Activated naive CD8-positive, alpha-beta T cell treated with anti-CD3 and anti-CD28 coated beads, Interleukin-2, amount 10 ng/mL, durations not matched to agents 7 days and 5 days (primary cell): ENCODE measurements around the gene CFAP61. TPM values are rescaled to one million over a fixed set of nuclear protein-coding genes. Genes with fewer than 3 reads are reported as not detected.

ENCODE experiments used
- ATAC-seq: fragments of 150-1000 bp; cut with Tn5 transposase; one replicate; pipeline ENCODE4 v1.10.0; 2021; ENCODE audit warnings: low read depth, moderate library complexity
- POLR2A ChIA-PET: fragments of 350-600 bp; sonication (Branson Sonifier 250); formaldehyde crosslinking; loops from one replicate; lab custom pipeline; 2021; ENCODE audit warnings: antibody characterized with exemption; lab: Charles Lee
- DNase-seq: peaks from one replicate; pipeline ENCODE4 v3.0.0; 2021
- H3K27ac Mint-ChIP-seq: one replicate; pipeline ENCODE4 v1.8.0; 2022; ENCODE audit warnings: mild to moderate bottlenecking, mixed read lengths
- H3K27me3 Mint-ChIP-seq: one replicate; pipeline ENCODE4 v1.8.0; 2022; ENCODE audit warnings: mild to moderate bottlenecking, moderate library complexity, mixed read lengths
- H3K36me3 Mint-ChIP-seq: one replicate; pipeline ENCODE4 v1.8.0; 2021; ENCODE audit warnings: mild to moderate bottlenecking, mixed read lengths
- H3K4me1 Mint-ChIP-seq: one replicate; pipeline ENCODE4 v1.8.0; 2021; ENCODE audit warnings: mixed read lengths
- H3K4me3 Mint-ChIP-seq: one replicate; pipeline ENCODE4 v1.8.0; 2022; ENCODE audit warnings: mild to moderate bottlenecking, moderate library complexity, mixed read lengths
- H3K9me3 Mint-ChIP-seq: one replicate; pipeline ENCODE4 v1.8.0; 2021; ENCODE audit warnings: mixed read lengths
- total RNA-seq, 2 experiments: library from RNA; stranded (reverse); gene quantifications; one replicate each; pipeline ENCODE4 v1.2.3, GENCODE V29; 2021

CFAP61 gene
- total RNA-seq, 2 experiments from 2014 or later: not detected

- Mint-ChIP-seq H3K9me3 (peaks cover 2% of the 10 kb centered on the region), H3K27ac (no peak overlapping the region), H3K4me3 (no peak overlapping the region), H3K36me3 (no peaks in the 10 kb centered on the region), H3K27me3 (peaks cover 13% of the 10 kb centered on the region), H3K4me1 (peaks cover 3% of the 10 kb centered on the region)
- DNase-seq (no peak), ATAC-seq (no peak)
- POLR2A ChIA-PET: interaction anchor here (0.5 kb wide), 1 partner anchor 772 kb away, joined by 3 read pairs; no protein-coding TSS in a partner anchor
Measured at GRCh38 chr20:20289331-20289730, 237.0 kb downstream of the CFAP61 start.

GRCh38 chr20:20292472-20292871 lies 240.1 kb downstream of the CFAP61 start:
- POLR2A ChIA-PET: no interaction called here
- H3K4me1 Mint-ChIP-seq: no peaks in the 10 kb centered on the region

GRCh38 chr20:20293141-20293540 lies 240.8 kb downstream of the CFAP61 start:
- H3K36me3 Mint-ChIP-seq: no peaks in the 10 kb centered on the region
- H3K27me3 Mint-ChIP-seq: no peaks in the 10 kb centered on the region
- no peak overlapping the region for H3K4me3 Mint-ChIP-seq
- H3K27ac Mint-ChIP-seq: no peak overlapping the region
- no peaks in the 10 kb centered on the region for H3K9me3 Mint-ChIP-seq
- POLR2A ChIA-PET: no interaction called here
- DNase-seq (no peak), ATAC-seq (no peak)
- H3K4me1 Mint-ChIP-seq: no peaks in the 10 kb centered on the region

More at GRCh38 chr20:20292472-20292871, 240.1 kb downstream of the CFAP61 start:
- H3K36me3 Mint-ChIP-seq: no peaks in the 10 kb centered on the region
- H3K9me3 Mint-ChIP-seq: peaks cover under 1% of the 10 kb centered on the region
- no peak overlapping the region for H3K27ac Mint-ChIP-seq
- DNase-seq (no peak), ATAC-seq (no peak)
- no peaks in the 10 kb centered on the region for H3K27me3 Mint-ChIP-seq
- H3K4me3 Mint-ChIP-seq: no peak overlapping the region

GRCh38 chr20:20293691-20294385 lies 241.5 kb downstream of the CFAP61 start:
- Mint-ChIP-seq H3K27me3 (no peaks in the 10 kb centered on the region), H3K4me1 (no peaks in the 10 kb centered on the region), H3K4me3 (no peak overlapping the region), H3K36me3 (no peaks in the 10 kb centered on the region), H3K27ac (no peak overlapping the region), H3K9me3 (no peaks in the 10 kb centered on the region)
- DNase-seq (no peak), ATAC-seq (no peak)
- POLR2A ChIA-PET: no interaction called here

- POLR2A ChIA-PET: no interaction called here
- DNase-seq (no peak), ATAC-seq (no peak)
- no peak overlapping the region for H3K4me3 Mint-ChIP-seq
- no peaks in the 10 kb centered on the region for H3K36me3 Mint-ChIP-seq
- H3K9me3 Mint-ChIP-seq: no peaks in the 10 kb centered on the region
- H3K27ac Mint-ChIP-seq: peak overlapping the region; percentile 21
- no peaks in the 10 kb centered on the region for H3K27me3 Mint-ChIP-seq
- no peaks in the 10 kb centered on the region for H3K4me1 Mint-ChIP-seq
Measured at GRCh38 chr20:20295621-20296498, 243.5 kb downstream of the CFAP61 start.

- no peaks in the 10 kb centered on the region for H3K27me3 Mint-ChIP-seq
- POLR2A ChIA-PET: no interaction called here
- H3K36me3 Mint-ChIP-seq: no peaks in the 10 kb centered on the region
- no peaks in the 10 kb centered on the region for H3K9me3 Mint-ChIP-seq
- DNase-seq (no peak), ATAC-seq (no peak)
- no peaks in the 10 kb centered on the region for H3K4me1 Mint-ChIP-seq
- H3K27ac Mint-ChIP-seq: no peak overlapping the region
- no peak overlapping the region for H3K4me3 Mint-ChIP-seq
Measured at GRCh38 chr20:20297181-20297580, 244.8 kb downstream of the CFAP61 start.

GRCh38 chr20:20297752-20298151 lies 245.4 kb downstream of the CFAP61 start:
- ATAC-seq (no peak), DNase-seq (no peak)
- H3K27me3 Mint-ChIP-seq: no peaks in the 10 kb centered on the region
- no peak overlapping the region for H3K27ac Mint-ChIP-seq
- H3K4me3 Mint-ChIP-seq: no peak overlapping the region
- no peaks in the 10 kb centered on the region for H3K4me1 Mint-ChIP-seq
- POLR2A ChIA-PET: no interaction called here
- H3K36me3 Mint-ChIP-seq: no peaks in the 10 kb centered on the region
- no peaks in the 10 kb centered on the region for H3K9me3 Mint-ChIP-seq

GRCh38 chr20:20299904-20300303 lies 247.6 kb downstream of the CFAP61 start:
- H3K4me3 Mint-ChIP-seq: no peak overlapping the region
- no peaks in the 10 kb centered on the region for H3K4me1 Mint-ChIP-seq
- H3K9me3 Mint-ChIP-seq: no peaks in the 10 kb centered on the region
- ATAC-seq (no peak), DNase-seq (no peak)
- POLR2A ChIA-PET: no interaction called here
- no peaks in the 10 kb centered on the region for H3K27me3 Mint-ChIP-seq
- H3K27ac Mint-ChIP-seq: no peak overlapping the region
- no peaks in the 10 kb centered on the region for H3K36me3 Mint-ChIP-seq

- POLR2A ChIA-PET: no interaction called here
- Mint-ChIP-seq H3K36me3 (no peaks in the 10 kb centered on the region), H3K27ac (no peak overlapping the region), H3K4me3 (no peak overlapping the region), H3K9me3 (no peaks in the 10 kb centered on the region), H3K27me3 (no peaks in the 10 kb centered on the region), H3K4me1 (no peaks in the 10 kb centered on the region)
- ATAC-seq (no peak), DNase-seq (no peak)
Measured at GRCh38 chr20:20303320-20303719, 251.0 kb downstream of the CFAP61 start.

GRCh38 chr20:20303742-20304141 lies 251.4 kb downstream of the CFAP61 start:
- DNase-seq: no peak
- no peaks in the 10 kb centered on the region for H3K36me3 Mint-ChIP-seq
- no peaks in the 10 kb centered on the region for H3K4me1 Mint-ChIP-seq
- POLR2A ChIA-PET: no interaction called here
- H3K27ac Mint-ChIP-seq: no peak overlapping the region
- no peak for ATAC-seq
- H3K4me3 Mint-ChIP-seq: no peak overlapping the region
- no peaks in the 10 kb centered on the region for H3K27me3 Mint-ChIP-seq
- H3K9me3 Mint-ChIP-seq: no peaks in the 10 kb centered on the region

GRCh38 chr20:20304942-20305341 lies 252.6 kb downstream of the CFAP61 start:
- H3K27ac Mint-ChIP-seq: no peak overlapping the region
- POLR2A ChIA-PET: no interaction called here
- H3K27me3 Mint-ChIP-seq: no peaks in the 10 kb centered on the region
- no peak for ATAC-seq
- no peaks in the 10 kb centered on the region for H3K36me3 Mint-ChIP-seq
- no peak for DNase-seq
- no peak overlapping the region for H3K4me3 Mint-ChIP-seq
- no peaks in the 10 kb centered on the region for H3K4me1 Mint-ChIP-seq
- no peaks in the 10 kb centered on the region for H3K9me3 Mint-ChIP-seq

- Mint-ChIP-seq H3K4me3 (no peak overlapping the region), H3K27ac (no peak overlapping the region), H3K27me3 (peaks cover 1% of the 10 kb centered on the region), H3K36me3 (no peaks in the 10 kb centered on the region), H3K9me3 (no peaks in the 10 kb centered on the region), H3K4me1 (no peaks in the 10 kb centered on the region)
- ATAC-seq: no peak
- DNase-seq: no peak
- POLR2A ChIA-PET: no interaction called here
Measured at GRCh38 chr20:20312562-20312961, 260.2 kb downstream of the CFAP61 start.

- Mint-ChIP-seq H3K27ac (no peak overlapping the region), H3K4me1 (no peaks in the 10 kb centered on the region), H3K9me3 (peaks cover 2% of the 10 kb centered on the region), H3K36me3 (no peaks in the 10 kb centered on the region), H3K27me3 (no peaks in the 10 kb centered on the region), H3K4me3 (no peak overlapping the region)
- POLR2A ChIA-PET: no interaction called here
- ATAC-seq: no peak
- no peak for DNase-seq
Measured at GRCh38 chr20:20317195-20317594, 264.9 kb downstream of the CFAP61 start.
